Stimulated activated CD8-positive, alpha-beta memory T cell treated with anti-CD3 and anti-CD28 coated beads, Interleukin-4, amount 100 ng/mL, for 24 hours (primary cell): ENCODE results near the gene PHACTR1.

Experiments
- DNase-seq: peaks from one replicate; pipeline ENCODE4 v3.0.0-alpha.2; 2020; ENCODE audit warnings: low read depth

PHACTR1 gene

GRCh38 chr6:13195803-13196202 is 479.2 kb downstream of the PHACTR1 start:
- no peak for DNase-seq

- DNase-seq = no peak
Observed at GRCh38 chr6:13198168-13198567, 481.6 kb downstream of the PHACTR1 start.

GRCh38 chr6:13201336-13201735 is 484.8 kb downstream of the PHACTR1 start:
- DNase-seq = no peak

- no peak for DNase-seq
Observed at GRCh38 chr6:13203145-13203544, 486.6 kb downstream of the PHACTR1 start.

- DNase-seq = no peak
Observed at GRCh38 chr6:13205106-13205505, 488.5 kb downstream of the PHACTR1 start.

GRCh38 chr6:13212096-13212495 is 495.5 kb downstream of the PHACTR1 start:
- DNase-seq = no peak

GRCh38 chr6:13212538-13212937 is 496.0 kb downstream of the PHACTR1 start:
- DNase-seq = no peak

GRCh38 chr6:13215390-13215789 is 498.8 kb downstream of the PHACTR1 start:
- no peak for DNase-seq

GRCh38 chr6:13216236-13217014 is 499.9 kb downstream of the PHACTR1 start:
- no peak for DNase-seq

- DNase-seq = no peak
Observed at GRCh38 chr6:13217206-13217905, 500.8 kb downstream of the PHACTR1 start.

- no peak for DNase-seq
Observed at GRCh38 chr6:13220266-13220665, 503.7 kb downstream of the PHACTR1 start.

GRCh38 chr6:13222048-13222447 is 505.5 kb downstream of the PHACTR1 start:
- no peak for DNase-seq

GRCh38 chr6:13226071-13226470 is 509.5 kb downstream of the PHACTR1 start:
- DNase-seq = no peak

GRCh38 chr6:13228264-13229204 is 512.0 kb downstream of the PHACTR1 start:
- DNase-seq = no peak

- DNase-seq = peak; percentile 17
Observed at GRCh38 chr6:13229205-13230085, 512.9 kb downstream of the PHACTR1 start.

- DNase-seq = no peak
Observed at GRCh38 chr6:13233106-13233505, 516.5 kb downstream of the PHACTR1 start.

GRCh38 chr6:13234130-13234529 is 517.6 kb downstream of the PHACTR1 start:
- no peak for DNase-seq

- no peak for DNase-seq
Observed at GRCh38 chr6:13235339-13235738, 518.8 kb downstream of the PHACTR1 start.

GRCh38 chr6:13237318-13237717 is 520.8 kb downstream of the PHACTR1 start:
- DNase-seq = no peak

GRCh38 chr6:13238017-13238416 is 521.5 kb downstream of the PHACTR1 start:
- DNase-seq = no peak

GRCh38 chr6:13238640-13239216 is 522.2 kb downstream of the PHACTR1 start:
- no peak for DNase-seq
